H7 (cell line): ENCODE results near the gene SPRED1. TPM values are rescaled to one million over a fixed set of nuclear protein-coding genes. Genes with fewer than 3 reads are reported as not detected.

Experiments
- DNase-seq: peaks from one replicate; pipeline ENCODE4 v3.0.0; 2012
- H3K27me3 ChIP-seq: 2 replicates; pipeline ENCODE4 v1.6.0; 2011; ENCODE audit warnings: mild to moderate bottlenecking, low read length; ENCODE audit not compliant: control insufficient read depth, insufficient read depth
- H3K36me3 ChIP-seq: replicated peaks from 2 replicates; pipeline ENCODE4 v1.5.1; 2011; ENCODE audit warnings: low read length; ENCODE audit not compliant: control insufficient read depth, insufficient read depth
- H3K4me3 ChIP-seq: 2 replicates; pipeline ENCODE4 v1.5.1; 2011; ENCODE audit warnings: low read depth, mild to moderate bottlenecking, control low read depth, low read length, moderate library complexity; ENCODE audit not compliant: insufficient read depth
- total RNA-seq: library from RNA; depleted of rRNA; stranded (reverse); fragments of >200 nt; shearing (Covaris generic); gene quantifications from 2 replicates; pipeline ENCODE4 v1.2.3, GENCODE V29; 2014

Gene SPRED1
- total RNA-seq, 1 experiment from 2014 or later = 27.5 TPM

DNA sequence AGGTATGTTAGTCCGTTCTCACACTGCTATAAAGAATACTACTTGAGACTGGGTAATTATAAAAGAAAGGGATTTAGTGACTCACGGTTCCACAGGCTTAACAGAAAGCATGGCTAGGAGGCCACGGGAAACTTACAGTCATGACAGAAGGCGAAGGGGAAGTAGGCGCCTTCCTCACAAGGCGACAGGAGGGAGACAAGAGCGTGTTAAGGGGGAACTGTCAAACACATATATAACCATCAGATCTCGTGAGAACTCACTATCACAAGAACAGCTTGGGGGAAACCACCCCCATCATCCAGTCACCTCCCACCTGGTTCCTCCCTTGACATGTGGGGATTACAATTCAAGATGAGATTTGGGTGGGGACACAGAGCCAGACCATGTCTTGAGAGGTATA, 30.4 kb downstream of the SPRED1 start:
- Histone ChIP-seq H3K4me3 (no peak overlapping the region), H3K27me3 (no peaks in the 10 kb centered on the region), H3K36me3 (no peaks in the 10 kb centered on the region)
- no peak for DNase-seq

DNA sequence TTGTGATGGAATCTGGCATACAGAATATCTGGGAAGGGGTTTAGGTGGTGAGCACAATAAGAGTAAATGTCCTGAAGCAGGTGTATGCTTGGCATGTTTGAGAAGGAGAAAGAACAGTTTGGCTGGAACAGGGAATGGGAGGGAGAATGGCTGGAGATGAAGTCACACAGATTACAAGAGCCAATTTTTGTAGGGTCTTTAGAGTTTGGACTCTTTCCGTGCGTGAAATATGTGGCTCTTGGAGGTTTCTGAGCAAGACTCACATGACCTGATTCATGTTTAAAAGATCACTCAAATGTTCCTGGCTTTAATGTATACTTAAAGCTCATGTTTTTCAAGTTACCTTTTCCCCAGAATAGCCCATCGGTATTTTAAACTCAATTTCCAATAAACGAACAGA, 32.8 kb downstream of the SPRED1 start:
- no peak overlapping the region for H3K4me3 ChIP-seq
- H3K36me3 ChIP-seq = no peaks in the 10 kb centered on the region
- DNase-seq = no peak
- H3K27me3 ChIP-seq = no peaks in the 10 kb centered on the region

DNA sequence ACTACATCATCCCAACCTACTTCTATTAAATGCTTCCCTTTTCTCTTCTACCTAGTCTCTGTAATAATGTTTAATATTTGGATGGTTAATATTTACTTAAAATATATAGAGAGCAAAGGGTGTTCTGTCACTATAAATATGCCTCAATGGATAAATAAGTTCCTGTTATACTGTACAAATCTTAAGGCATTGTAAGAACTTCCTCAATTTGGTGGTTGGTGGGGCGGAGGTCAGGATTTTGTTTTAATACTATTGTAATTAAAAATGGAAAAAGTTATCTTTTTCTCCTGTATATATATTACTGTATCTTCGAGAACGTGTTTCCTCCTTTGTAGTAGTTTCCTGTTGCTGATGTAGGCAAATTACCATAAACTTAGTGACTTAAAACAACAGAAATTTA, 41.5 kb downstream of the SPRED1 start:
- Histone ChIP-seq H3K36me3 (no peaks in the 10 kb centered on the region), H3K27me3 (no peaks in the 10 kb centered on the region), H3K4me3 (no peak overlapping the region)
- DNase-seq = no peak

DNA sequence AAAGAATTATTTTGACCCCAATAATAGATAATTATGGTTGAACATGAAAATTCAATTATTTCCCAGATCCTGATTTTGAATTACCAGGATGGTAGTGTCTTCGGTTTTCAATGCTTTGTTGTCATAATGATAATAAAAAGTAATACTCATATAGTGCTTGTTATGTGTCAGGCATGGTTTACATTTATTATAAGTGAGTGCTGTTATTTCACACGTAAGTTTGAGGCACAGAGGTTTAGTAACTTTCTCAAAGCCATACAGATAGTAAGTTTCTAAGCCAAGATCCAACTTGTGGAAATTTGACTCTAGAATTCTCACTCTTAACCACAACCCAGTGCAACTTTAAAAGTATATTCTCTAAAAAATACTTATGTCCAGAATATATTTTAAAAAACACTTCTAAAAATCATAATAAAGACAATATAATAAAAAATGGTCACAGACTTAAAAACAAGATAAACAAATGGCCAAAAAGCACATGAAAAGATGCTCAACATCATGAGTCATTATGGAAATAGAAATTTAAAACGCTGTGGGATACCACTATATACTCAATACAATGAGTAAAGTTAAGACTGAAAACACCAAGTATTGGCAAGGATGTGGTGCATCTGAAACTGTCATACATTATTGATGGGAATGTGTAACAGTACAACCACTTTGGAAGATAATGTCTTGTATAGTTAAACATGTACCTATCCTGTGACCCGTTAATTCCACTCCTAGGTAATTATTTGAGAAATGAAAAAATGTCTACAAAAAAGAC, 45.2 kb downstream of the SPRED1 start:
- H3K27me3 ChIP-seq = no peaks in the 10 kb centered on the region
- H3K4me3 ChIP-seq = no peak overlapping the region
- no peaks in the 10 kb centered on the region; the same call in 1 of the 2 replicates for H3K36me3 ChIP-seq
- no peak for DNase-seq

DNA sequence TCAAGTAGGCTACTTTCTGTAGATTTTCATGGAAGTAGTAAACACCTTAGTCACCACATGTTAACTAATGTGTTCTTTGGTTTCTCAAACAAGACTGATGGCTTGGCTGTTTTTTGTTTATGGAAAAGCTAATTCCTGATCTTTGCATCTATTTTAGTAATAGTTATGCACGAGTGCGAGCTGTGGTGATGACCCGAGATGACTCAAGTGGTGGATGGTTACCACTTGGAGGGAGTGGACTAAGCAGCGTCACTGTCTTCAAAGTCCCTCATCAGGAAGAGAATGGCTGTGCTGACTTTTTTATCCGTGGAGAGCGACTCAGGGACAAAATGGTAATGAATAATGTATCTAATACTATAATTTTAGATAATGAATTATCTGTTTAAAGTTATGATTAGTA, 46.6 kb downstream of the SPRED1 start:
- Histone ChIP-seq H3K36me3 (no peaks in the 10 kb centered on the region; the same call in 1 of the 2 replicates), H3K4me3 (no peak overlapping the region), H3K27me3 (no peaks in the 10 kb centered on the region)
- no peak for DNase-seq

DNA sequence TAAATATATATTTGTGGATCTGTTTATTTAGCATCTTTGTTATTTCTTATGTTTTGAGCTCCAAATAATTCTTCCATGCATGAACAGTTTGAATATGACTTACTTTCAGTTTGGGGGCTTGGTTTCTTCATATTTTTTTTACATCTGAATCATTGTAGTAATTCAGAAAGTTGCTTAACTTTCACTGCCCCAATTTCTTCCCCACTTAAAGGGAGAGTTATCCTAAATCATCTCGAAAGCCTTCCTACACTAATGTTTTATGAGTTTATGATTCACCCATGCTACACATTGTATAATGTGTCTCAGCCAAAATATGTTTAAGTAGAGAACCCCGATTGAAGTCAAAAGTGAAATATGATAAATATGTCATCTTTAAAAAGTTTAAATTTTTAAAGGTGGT, 47.8 kb downstream of the SPRED1 start:
- Histone ChIP-seq H3K36me3 (no peaks in the 10 kb centered on the region; the same call in 1 of the 2 replicates), H3K27me3 (no peaks in the 10 kb centered on the region), H3K4me3 (no peak overlapping the region)
- DNase-seq = no peak

DNA sequence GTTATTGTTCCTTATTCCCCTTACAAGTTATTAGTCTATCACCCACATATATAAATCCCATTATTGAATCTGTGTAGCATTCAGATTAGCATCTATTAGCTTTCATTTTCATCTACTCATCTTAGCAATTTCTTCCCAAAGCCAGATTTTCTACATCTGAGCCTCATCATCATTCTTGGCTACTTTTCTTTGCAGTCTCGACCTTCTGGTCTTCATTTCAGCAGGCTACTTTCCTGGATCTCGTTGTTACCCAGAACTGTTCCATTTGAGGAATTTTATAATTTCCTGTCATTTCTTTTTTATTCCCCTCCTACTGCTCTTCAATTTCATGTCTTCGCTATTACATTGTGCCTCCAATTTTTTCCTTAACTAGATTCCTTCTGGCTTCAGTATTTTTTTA, 51.8 kb downstream of the SPRED1 start:
- Histone ChIP-seq H3K4me3 (no peak overlapping the region), H3K36me3 (no peaks in the 10 kb centered on the region; the same call in 1 of the 2 replicates), H3K27me3 (no peaks in the 10 kb centered on the region)
- no peak for DNase-seq

DNA sequence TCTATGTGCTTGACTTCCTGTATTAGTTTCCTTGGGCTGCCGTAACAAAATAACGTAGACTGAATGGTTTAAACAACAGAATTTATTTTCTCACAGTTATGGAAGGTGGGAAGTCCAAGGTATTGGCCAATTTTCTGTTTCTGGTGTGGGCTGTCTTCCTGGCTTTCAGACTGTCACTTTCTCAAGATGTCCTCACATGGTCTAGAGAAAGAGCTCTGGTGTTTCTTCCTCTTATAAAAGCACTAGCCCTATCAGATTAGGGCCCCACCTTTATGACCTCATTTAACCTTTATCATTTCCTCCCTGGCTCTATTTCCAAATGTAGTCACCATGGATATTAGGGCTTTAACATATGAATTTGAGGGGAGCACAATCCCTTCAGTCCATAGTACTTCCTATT, 54.6 kb downstream of the SPRED1 start:
- no peaks in the 10 kb centered on the region for H3K36me3 ChIP-seq

DNA sequence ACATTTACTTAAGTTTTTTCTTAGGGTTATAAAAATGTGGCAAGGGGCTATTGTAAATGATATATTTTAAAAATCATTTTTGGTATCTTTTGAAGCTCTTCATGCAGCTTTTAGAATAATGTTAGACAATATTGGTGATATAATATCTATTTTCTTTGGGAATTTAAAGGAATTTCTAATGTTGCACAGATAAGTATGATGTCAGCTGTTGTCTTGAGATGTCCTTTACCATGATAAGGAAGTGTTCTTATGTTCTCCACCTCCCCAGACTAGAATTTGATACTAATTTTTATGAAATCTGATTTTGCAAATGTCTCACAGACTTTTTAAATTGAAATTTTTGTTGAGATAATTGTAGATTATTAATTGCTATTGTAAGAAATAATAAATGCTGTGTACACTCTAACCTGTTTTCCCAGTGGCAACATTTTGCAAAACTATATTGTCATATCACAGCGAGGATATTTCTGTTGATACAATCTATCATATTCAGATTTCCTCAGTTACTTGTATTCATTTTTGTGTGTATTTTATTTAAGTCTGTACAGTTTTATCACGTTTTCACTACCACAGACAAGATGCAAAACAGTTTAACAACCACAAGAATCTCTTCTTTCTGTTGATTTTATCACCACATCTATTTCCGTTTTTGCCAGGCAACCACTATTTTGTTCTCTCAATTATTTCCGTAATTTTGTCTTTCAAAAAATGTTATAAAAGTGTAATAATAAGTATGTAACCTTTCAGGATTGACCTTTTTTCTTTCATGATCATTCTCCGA, 55.4 kb downstream of the SPRED1 start:
- Histone ChIP-seq H3K27me3 (no peaks in the 10 kb centered on the region), H3K4me3 (no peak overlapping the region), H3K36me3 (no peaks in the 10 kb centered on the region)
- no peak for DNase-seq

More for the DNA sequence above, 54.6 kb downstream of the SPRED1 start:
- no peaks in the 10 kb centered on the region for H3K27me3 ChIP-seq
- H3K4me3 ChIP-seq = no peak overlapping the region
- no peak for DNase-seq

DNA sequence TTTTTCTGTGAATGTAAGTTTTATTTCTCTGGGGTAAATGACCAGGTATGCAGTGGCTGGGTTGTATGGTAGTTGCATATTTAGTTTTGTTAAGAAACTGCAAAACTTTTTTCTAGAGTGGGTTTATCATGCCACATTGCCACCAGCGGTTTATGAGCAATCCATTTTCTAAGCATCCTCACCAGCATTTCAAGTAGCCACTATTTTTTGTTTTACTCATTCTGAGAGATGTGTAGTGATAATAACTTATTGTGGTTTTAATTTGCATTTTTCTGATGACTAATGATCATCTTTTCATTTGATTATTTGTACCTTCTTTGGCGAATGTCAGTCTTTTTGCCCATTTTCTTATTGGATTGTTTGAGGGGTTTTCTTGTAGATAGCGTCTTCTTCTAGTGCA, 56.2 kb downstream of the SPRED1 start:
- no peak for DNase-seq
- no peaks in the 10 kb centered on the region for H3K36me3 ChIP-seq
- H3K4me3 ChIP-seq = no peak overlapping the region
- H3K27me3 ChIP-seq = no peaks in the 10 kb centered on the region

DNA sequence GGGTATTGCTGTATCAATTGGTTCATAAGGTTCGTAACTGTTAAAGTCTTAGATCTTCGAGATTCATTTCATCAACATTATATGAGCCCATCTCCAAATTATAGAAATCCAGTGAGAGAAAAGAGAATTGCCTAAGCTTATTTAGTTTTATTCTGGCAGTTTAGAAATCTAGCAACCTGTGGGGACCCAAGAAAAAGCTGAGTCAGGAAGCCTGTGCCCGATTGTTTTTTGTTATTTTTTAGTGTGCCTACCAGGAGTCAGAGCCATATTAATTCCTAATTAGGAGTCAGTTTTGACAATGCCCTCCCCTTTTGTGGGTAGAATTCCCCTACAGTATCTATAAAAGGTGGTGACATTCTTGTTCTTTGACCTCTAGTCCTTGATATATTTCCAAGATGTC, 59.6 kb downstream of the SPRED1 start:
- H3K4me3 ChIP-seq = no peak overlapping the region
- H3K27me3 ChIP-seq = no peaks in the 10 kb centered on the region
- H3K36me3 ChIP-seq = no peaks in the 10 kb centered on the region
- DNase-seq = no peak

DNA sequence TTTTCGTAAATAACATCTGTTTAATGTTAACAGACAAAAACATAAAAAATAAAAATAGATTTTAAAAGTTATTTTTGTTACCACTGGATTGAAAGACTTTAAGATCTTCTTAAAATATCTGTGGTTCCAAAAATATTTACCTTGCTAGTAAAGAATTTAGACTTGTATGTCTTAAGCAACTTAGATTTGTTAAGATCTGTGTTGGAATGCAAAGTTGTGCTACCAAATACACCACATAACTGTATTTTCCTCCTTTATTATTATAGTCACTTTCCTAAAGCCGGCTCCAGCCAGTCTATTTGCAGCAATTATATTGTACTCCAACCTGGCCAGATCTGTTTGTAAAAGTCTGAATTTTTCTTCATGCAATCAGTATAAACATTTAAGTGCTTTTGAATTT, 63.7 kb downstream of the SPRED1 start:
- no peak overlapping the region for H3K4me3 ChIP-seq
- H3K27me3 ChIP-seq = no peaks in the 10 kb centered on the region
- DNase-seq = no peak
- no peaks in the 10 kb centered on the region for H3K36me3 ChIP-seq

DNA sequence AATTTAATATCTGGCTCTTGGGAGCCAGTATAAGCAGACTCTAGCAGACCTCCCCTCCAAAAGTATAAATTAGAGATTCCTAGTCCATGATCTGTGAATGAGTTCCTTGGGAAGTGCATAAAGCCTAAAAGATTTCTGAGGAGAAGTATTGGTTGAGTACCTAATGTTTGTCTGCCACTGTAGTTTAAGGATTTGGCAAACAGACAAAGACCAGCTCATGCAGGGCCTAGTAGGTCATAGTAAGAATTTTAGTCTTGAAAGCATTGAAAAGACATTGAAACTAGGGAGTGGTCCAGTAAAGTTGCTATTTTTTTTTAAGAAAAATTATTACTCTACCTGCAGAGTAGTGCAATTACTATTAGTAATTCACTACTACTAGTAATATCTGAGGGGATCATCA, 67.5 kb downstream of the SPRED1 start:
- H3K4me3 ChIP-seq = no peak overlapping the region
- no peaks in the 10 kb centered on the region; the same call in none of the 2 replicates for H3K36me3 ChIP-seq
- H3K27me3 ChIP-seq = no peaks in the 10 kb centered on the region
- no peak for DNase-seq

DNA sequence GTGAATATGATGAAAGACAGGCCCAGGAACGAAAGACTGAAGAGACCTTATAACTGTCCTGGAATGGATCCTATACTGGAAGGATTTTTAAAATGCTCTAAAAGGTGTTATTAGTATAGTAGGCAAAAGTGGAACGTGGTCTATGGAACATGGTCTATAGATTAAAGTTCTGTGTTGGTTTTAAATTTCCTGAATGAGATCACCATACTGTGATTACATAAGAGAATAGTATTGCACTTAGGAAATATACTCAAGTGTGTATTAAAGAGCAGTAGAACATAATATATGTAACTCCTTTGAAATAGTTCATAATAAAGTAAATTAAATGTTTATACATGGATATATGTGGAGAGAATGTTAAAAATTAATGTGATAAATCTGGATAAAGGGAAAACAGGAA, 68.2 kb downstream of the SPRED1 start:
- Histone ChIP-seq H3K27me3 (no peaks in the 10 kb centered on the region), H3K36me3 (no peaks in the 10 kb centered on the region; the same call in none of the 2 replicates), H3K4me3 (no peak overlapping the region)
- no peak for DNase-seq

DNA sequence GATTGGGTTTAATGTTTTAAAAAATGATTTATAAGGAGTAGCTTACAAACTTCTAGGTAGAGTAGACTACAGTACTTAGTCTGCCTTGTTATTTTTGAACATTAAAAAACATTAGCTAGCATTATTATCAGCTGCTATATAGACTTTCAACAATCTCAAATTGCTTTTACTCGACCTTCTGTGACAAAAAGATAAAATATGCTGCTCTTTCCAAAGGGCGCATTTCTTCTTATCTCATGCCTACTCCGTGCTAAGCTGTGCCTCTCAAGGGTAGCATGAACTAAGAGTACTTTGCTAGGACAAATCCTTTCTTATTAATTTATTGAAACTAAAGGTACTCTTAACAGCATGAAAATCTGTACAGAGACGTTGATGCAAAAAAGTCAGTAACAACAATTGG, 71.3 kb downstream of the SPRED1 start:
- peaks cover 3% of the 10 kb centered on the region for H3K36me3 ChIP-seq
- H3K27me3 ChIP-seq = no peaks in the 10 kb centered on the region
- no peak overlapping the region for H3K4me3 ChIP-seq
- no peak for DNase-seq
